SJCRH30 (cell line): ENCODE measurements around the gene ZBTB46. TPM values are rescaled to one million over a fixed set of nuclear protein-coding genes. Genes with fewer than 3 reads are reported as not detected.

ENCODE experiments used
- DNase-seq, 2 experiments: peaks; one replicate each; pipeline ENCODE4 v3.0.0-alpha.2; 2015 to 2020
- H3K27ac ChIP-seq: fragments of 250-450 bp; sonication (Bioruptor Pico); 2 replicates; pipeline ENCODE4 v1.5.1; 2020; ENCODE audit warnings: mild to moderate bottlenecking, moderate library complexity
- H3K27me3 ChIP-seq: fragments of 250-450 bp; sonication (Bioruptor Pico); 2 replicates; pipeline ENCODE4 v1.5.1; 2020; ENCODE audit warnings: mild to moderate bottlenecking, moderate library complexity
- H3K36me3 ChIP-seq: fragments of 250-450 bp; sonication (Bioruptor Pico); 2 replicates; pipeline ENCODE4 v1.5.1; 2020; ENCODE audit warnings: mild to moderate bottlenecking, moderate library complexity
- H3K4me1 ChIP-seq: fragments of 250-450 bp; sonication (Bioruptor Pico); 2 replicates; pipeline ENCODE4 v1.5.1; 2020; ENCODE audit warnings: mild to moderate bottlenecking, moderate library complexity
- H3K4me3 ChIP-seq: fragments of 250-450 bp; sonication (Bioruptor Pico); 2 replicates; pipeline ENCODE4 v1.5.1; 2020; ENCODE audit warnings: mild to moderate bottlenecking, moderate library complexity
- H3K9me3 ChIP-seq: fragments of 250-450 bp; sonication (Bioruptor Pico); replicated peaks from 2 replicates; pipeline ENCODE4 v1.5.1; 2020; ENCODE audit warnings: mild to moderate bottlenecking, moderate library complexity
- total RNA-seq: library from RNA; depleted of rRNA; stranded (reverse); fragments of >200 nt; shearing (Covaris generic); gene quantifications from 2 replicates; pipeline ENCODE4 v1.2.3, GENCODE V29; 2014

The ZBTB46 gene
- total RNA-seq, 1 experiment from 2014 or later: 4.0 TPM

- H3K27ac ChIP-seq: peak overlapping the region; percentile 44
- peaks cover 42% of the 10 kb centered on the region for H3K36me3 ChIP-seq
- H3K4me3 ChIP-seq: peak overlapping the region; percentile 80
- DNase-seq: peak; percentile 64 to 68
- no peaks in the 10 kb centered on the region for H3K9me3 ChIP-seq
- H3K27me3 ChIP-seq: no peaks in the 10 kb centered on the region
- H3K4me1 ChIP-seq: no peaks in the 10 kb centered on the region; the same call in 1 of the 2 replicates
Measured at GRCh38 chr20:63706852-63707557, 124.1 kb downstream of the ZBTB46 start.

GRCh38 chr20:63706027-63706695 is 124.9 kb downstream of the ZBTB46 start:
- Histone ChIP-seq H3K4me1 (no peaks in the 10 kb centered on the region; the same call in 1 of the 2 replicates), H3K27ac (no peak overlapping the region), H3K4me3 (peak overlapping the region; percentile 80), H3K36me3 (peaks cover 36% of the 10 kb centered on the region), H3K9me3 (no peaks in the 10 kb centered on the region), H3K27me3 (no peaks in the 10 kb centered on the region)
- DNase-seq: no peak

GRCh38 chr20:63705232-63706026 is 125.6 kb downstream of the ZBTB46 start:
- no peak overlapping the region for H3K4me3 ChIP-seq
- DNase-seq: no peak
- no peaks in the 10 kb centered on the region; the same call in 1 of the 2 replicates for H3K4me1 ChIP-seq
- H3K27ac ChIP-seq: no peak overlapping the region
- peaks cover 33% of the 10 kb centered on the region for H3K36me3 ChIP-seq
- no peaks in the 10 kb centered on the region for H3K27me3 ChIP-seq
- H3K9me3 ChIP-seq: no peaks in the 10 kb centered on the region

- Histone ChIP-seq H3K27me3 (no peaks in the 10 kb centered on the region), H3K4me1 (peaks cover 4% of the 10 kb centered on the region), H3K4me3 (no peak overlapping the region), H3K27ac (no peak overlapping the region), H3K36me3 (peaks cover 29% of the 10 kb centered on the region), H3K9me3 (no peaks in the 10 kb centered on the region)
- no peak for DNase-seq
Measured at GRCh38 chr20:63704749-63705117, 126.3 kb downstream of the ZBTB46 start.

GRCh38 chr20:63703976-63704748 is 126.9 kb downstream of the ZBTB46 start:
- Histone ChIP-seq H3K27ac (no peak overlapping the region), H3K4me3 (no peak overlapping the region), H3K36me3 (peaks cover 25% of the 10 kb centered on the region), H3K4me1 (peaks cover 10% of the 10 kb centered on the region), H3K9me3 (no peaks in the 10 kb centered on the region), H3K27me3 (no peaks in the 10 kb centered on the region)
- no peak for DNase-seq

GRCh38 chr20:63703471-63703975 is 127.5 kb downstream of the ZBTB46 start:
- Histone ChIP-seq H3K27me3 (no peaks in the 10 kb centered on the region), H3K27ac (no peak overlapping the region), H3K36me3 (peaks cover 23% of the 10 kb centered on the region), H3K4me3 (no peak overlapping the region), H3K9me3 (no peaks in the 10 kb centered on the region), H3K4me1 (peaks cover 16% of the 10 kb centered on the region)
- peak in 1 of 2 experiments; percentile 7 for DNase-seq

- peak; percentile 10 to 15 for DNase-seq
- no peaks in the 10 kb centered on the region for H3K27me3 ChIP-seq
- no peaks in the 10 kb centered on the region for H3K9me3 ChIP-seq
- peaks cover 23% of the 10 kb centered on the region for H3K36me3 ChIP-seq
- no peak overlapping the region for H3K4me3 ChIP-seq
- H3K4me1 ChIP-seq: peaks cover 18% of the 10 kb centered on the region
- H3K27ac ChIP-seq: no peak overlapping the region
Measured at GRCh38 chr20:63702751-63703470, 128.2 kb downstream of the ZBTB46 start.

GRCh38 chr20:63702036-63702665 is 128.9 kb downstream of the ZBTB46 start:
- H3K4me3 ChIP-seq: no peak overlapping the region
- peaks cover 23% of the 10 kb centered on the region for H3K36me3 ChIP-seq
- H3K27me3 ChIP-seq: no peaks in the 10 kb centered on the region
- H3K9me3 ChIP-seq: no peaks in the 10 kb centered on the region
- no peak overlapping the region for H3K27ac ChIP-seq
- DNase-seq: peak in 1 of 2 experiments; percentile 12
- H3K4me1 ChIP-seq: peaks cover 18% of the 10 kb centered on the region

- peak; percentile 15 to 17 for DNase-seq
Measured at GRCh38 chr20:63701329-63702035, 129.6 kb downstream of the ZBTB46 start.

GRCh38 chr20:63701051-63701328 is 130.1 kb downstream of the ZBTB46 start:
- H3K27me3 ChIP-seq: no peaks in the 10 kb centered on the region
- peaks cover 18% of the 10 kb centered on the region for H3K4me1 ChIP-seq
- no peak overlapping the region for H3K27ac ChIP-seq
- H3K4me3 ChIP-seq: no peak overlapping the region
- H3K36me3 ChIP-seq: peaks cover 20% of the 10 kb centered on the region
- H3K9me3 ChIP-seq: no peaks in the 10 kb centered on the region
- no peak for DNase-seq

More at GRCh38 chr20:63701329-63702035, 129.6 kb downstream of the ZBTB46 start:
- H3K27me3 ChIP-seq: no peaks in the 10 kb centered on the region
- no peak overlapping the region for H3K4me3 ChIP-seq
- no peaks in the 10 kb centered on the region for H3K9me3 ChIP-seq
- no peak overlapping the region for H3K27ac ChIP-seq
- H3K36me3 ChIP-seq: peaks cover 23% of the 10 kb centered on the region
- peaks cover 18% of the 10 kb centered on the region for H3K4me1 ChIP-seq

GRCh38 chr20:63700199-63701050 is 130.6 kb downstream of the ZBTB46 start:
- Histone ChIP-seq H3K27me3 (no peaks in the 10 kb centered on the region), H3K36me3 (peaks cover 14% of the 10 kb centered on the region), H3K9me3 (no peaks in the 10 kb centered on the region), H3K4me3 (no peak overlapping the region), H3K27ac (no peak overlapping the region; the same call in 1 of the 2 replicates), H3K4me1 (peaks cover 18% of the 10 kb centered on the region)
- DNase-seq: peak in 1 of 2 experiments; percentile 22

- Histone ChIP-seq H3K4me3 (no peak overlapping the region), H3K27ac (peak overlapping the region; percentile 63), H3K27me3 (no peaks in the 10 kb centered on the region), H3K4me1 (peaks cover 18% of the 10 kb centered on the region), H3K36me3 (peaks cover 6% of the 10 kb centered on the region; the same call in 1 of the 2 replicates), H3K9me3 (no peaks in the 10 kb centered on the region)
- peak; percentile 37 to 39 for DNase-seq
Measured at GRCh38 chr20:63699466-63700198, 131.4 kb downstream of the ZBTB46 start.
